ENCODE results near the gene BMERB1.

BMERB1 gene

GRCh38 chr16:15616012-15616411 is 181.6 kb downstream of the BMERB1 start:
- DNase-seq (ENCODE audit: low read depth) = no peak

GRCh38 chr16:15616475-15617165 is 182.2 kb downstream of the BMERB1 start:
- no peak for DNase-seq (ENCODE audit: low read depth)

DNA sequence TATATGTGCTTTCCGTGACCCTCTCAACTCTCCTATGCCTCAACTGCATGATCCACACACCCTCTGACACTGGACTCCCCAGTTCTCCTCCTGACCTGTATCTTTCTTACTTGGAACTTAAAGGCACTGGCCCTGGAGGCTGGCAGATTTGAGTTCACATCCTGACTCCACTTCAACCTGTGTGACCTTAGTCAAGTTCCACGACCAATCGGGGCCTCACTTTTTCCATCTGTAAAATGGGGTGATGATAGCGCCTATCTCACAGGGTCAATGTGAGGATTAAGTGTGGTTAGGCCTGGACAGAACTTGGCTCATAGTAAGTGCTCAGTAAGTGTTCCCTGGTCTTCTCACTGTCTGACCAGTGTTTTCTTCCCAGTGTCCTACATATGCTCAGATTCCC is 183.5 kb downstream of the BMERB1 start:
- DNase-seq (ENCODE audit: low read depth) = no peak

- peak; percentile 4 for DNase-seq (ENCODE audit: low read depth)
Measured at GRCh38 chr16:15618392-15618791, 184.0 kb downstream of the BMERB1 start.

GRCh38 chr16:15620611-15621195 is 186.3 kb downstream of the BMERB1 start:
- no peak for DNase-seq (ENCODE audit: low read depth)

GRCh38 chr16:15621456-15621855 is 187.1 kb downstream of the BMERB1 start:
- no peak for DNase-seq (ENCODE audit: low read depth)

- DNase-seq (ENCODE audit: low read depth) = no peak
Measured at GRCh38 chr16:15621889-15622288, 187.5 kb downstream of the BMERB1 start.

- DNase-seq (ENCODE audit: low read depth) = no peak
Measured at GRCh38 chr16:15631730-15632409, 197.5 kb downstream of the BMERB1 start.

DNA sequence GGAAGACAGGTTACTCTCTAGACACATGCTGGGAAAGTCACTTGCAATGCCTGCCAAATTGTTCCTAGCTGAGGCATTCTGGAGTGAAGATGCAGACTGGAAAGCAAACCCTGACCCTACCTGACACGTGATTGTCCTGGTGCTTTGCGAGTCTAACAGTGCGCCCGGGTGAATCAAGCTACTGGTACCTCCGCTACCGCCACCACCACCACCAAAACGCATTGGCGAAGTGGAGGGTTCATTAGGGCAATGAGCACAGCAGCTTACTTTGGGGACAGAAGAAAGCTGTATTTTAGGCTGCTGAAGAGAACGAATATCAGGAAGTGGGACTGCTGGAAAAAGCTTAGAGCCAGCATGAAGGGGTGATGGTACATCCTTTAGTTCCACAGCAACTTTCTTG is 201.5 kb downstream of the BMERB1 start:
- DNase-seq (ENCODE audit: low read depth) = no peak

GRCh38 chr16:15636392-15636873 is 202.0 kb downstream of the BMERB1 start:
- DNase-seq (ENCODE audit: low read depth) = no peak

Data from GM04504 (cell line).